ENCODE measurements around the gene CBFA2T3.

DNA sequence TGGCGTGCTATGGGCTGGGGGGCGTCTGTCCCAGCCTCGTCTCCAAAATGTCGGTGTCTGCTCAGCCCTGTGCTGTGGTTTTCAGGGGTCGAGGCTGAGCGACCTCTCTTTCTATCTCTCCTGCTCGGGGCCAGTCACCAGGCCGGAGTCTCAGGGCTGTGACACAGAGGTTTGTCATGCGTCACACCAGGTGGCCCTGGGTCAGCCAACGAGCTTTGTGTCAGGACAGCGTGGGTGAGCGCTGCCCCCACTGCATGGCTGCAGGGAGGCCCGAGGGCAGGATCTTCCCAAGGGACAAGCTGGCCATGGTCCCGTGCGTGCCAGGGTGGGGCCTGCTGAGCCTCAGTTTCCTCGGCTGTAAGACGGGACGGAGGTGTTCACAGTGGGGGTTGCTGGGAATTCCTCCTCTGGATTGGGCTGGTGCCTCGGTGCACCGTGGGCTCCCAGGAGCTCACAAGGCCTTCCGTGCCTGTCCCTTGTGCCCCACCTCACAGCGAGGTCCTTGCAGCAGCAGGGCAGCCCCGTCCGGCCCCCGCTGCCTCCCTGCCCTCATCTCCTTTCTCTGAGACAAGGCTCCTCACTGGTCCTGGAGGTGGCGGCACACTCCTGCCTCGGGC, 50.5 kb downstream of the CBFA2T3 start:
- TF ChIP-seq, protein P1, sequence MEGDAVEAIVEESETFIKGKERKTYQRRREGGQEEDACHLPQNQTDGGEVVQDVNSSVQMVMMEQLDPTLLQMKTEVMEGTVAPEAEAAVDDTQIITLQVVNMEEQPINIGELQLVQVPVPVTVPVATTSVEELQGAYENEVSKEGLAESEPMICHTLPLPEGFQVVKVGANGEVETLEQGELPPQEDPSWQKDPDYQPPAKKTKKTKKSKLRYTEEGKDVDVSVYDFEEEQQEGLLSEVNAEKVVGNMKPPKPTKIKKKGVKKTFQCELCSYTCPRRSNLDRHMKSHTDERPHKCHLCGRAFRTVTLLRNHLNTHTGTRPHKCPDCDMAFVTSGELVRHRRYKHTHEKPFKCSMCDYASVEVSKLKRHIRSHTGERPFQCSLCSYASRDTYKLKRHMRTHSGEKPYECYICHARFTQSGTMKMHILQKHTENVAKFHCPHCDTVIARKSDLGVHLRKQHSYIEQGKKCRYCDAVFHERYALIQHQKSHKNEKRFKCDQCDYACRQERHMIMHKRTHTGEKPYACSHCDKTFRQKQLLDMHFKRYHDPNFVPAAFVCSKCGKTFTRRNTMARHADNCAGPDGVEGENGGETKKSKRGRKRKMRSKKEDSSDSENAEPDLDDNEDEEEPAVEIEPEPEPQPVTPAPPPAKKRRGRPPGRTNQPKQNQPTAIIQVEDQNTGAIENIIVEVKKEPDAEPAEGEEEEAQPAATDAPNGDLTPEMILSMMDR (IDR thresholded peaks at IDR 0.05): no peak
- TF ChIP-seq POLR2AphosphoS5 (IDR thresholded peaks at IDR 0.05): no peak

Data from gastroesophageal sphincter (tissue), 3 donors.